H4 (cell line): Measurements from ENCODE around the gene ACP7. TPM values are rescaled to one million over a fixed set of nuclear protein-coding genes. Genes with fewer than 3 reads are reported as not detected.
"Not testable (repeated sequence)": the region's sequence is repeated elsewhere in the genome, so short reads cannot be mapped to it uniquely, and the experiment has no call there.

Source experiments
- DNase-seq: peaks from one replicate; pipeline ENCODE4 v3.0.0-alpha.2; 2015; ENCODE audit warnings: low spot score
- total RNA-seq: library from RNA; depleted of rRNA; stranded (reverse); fragments of >200 nt; shearing (Covaris generic); gene quantifications from 2 replicates; pipeline ENCODE4 v1.2.3, GENCODE V29; 2014; rRNA removed

ACP7 gene, protein sequence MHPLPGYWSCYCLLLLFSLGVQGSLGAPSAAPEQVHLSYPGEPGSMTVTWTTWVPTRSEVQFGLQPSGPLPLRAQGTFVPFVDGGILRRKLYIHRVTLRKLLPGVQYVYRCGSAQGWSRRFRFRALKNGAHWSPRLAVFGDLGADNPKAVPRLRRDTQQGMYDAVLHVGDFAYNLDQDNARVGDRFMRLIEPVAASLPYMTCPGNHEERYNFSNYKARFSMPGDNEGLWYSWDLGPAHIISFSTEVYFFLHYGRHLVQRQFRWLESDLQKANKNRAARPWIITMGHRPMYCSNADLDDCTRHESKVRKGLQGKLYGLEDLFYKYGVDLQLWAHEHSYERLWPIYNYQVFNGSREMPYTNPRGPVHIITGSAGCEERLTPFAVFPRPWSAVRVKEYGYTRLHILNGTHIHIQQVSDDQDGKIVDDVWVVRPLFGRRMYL
- total RNA-seq: not detected in 2 replicates

DNA sequence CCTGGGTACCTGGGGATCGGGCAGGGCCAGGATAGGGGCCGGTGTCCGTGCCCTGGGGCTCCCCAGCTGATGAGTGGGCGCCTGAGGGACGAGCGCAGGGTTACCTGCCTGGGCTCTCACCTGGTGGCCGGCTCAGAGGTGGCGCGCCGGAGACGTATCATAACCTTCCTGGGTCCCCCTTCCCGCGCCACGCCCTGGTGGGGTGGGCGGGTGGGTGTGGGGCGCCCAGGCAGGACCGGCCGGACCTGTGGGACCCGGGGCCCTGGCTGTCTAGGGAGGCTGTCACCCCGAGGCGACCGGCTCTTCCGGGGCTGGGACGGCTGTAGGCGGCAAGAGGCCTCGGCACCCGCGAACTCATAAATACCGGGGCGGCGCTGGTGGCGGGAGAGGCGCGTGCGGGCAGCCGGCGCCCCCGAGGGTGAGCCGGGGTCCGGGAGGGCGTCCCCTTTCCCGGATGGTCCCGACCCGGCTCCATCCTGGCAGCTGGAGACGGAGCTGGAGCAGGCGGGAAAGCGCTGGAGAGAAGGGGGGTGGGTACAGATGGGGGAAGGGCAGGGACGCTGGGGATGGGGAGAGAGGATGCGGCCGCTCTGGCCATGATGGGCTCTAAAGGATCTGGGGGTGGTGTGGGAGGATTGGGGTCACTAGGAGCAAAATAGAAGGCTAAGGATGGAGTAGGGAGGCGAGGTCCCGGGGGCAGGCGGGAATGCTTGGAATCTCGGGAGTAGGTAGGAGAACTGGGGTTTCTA lies at the start of gene ACP7:
Gene ACP7 (plus strand): TSS at position 386 of the 749 bp plus-strand sequence. CDS start 902 bp downstream, outside the sequence.
- DNase-seq: peak; percentile 7

DNA sequence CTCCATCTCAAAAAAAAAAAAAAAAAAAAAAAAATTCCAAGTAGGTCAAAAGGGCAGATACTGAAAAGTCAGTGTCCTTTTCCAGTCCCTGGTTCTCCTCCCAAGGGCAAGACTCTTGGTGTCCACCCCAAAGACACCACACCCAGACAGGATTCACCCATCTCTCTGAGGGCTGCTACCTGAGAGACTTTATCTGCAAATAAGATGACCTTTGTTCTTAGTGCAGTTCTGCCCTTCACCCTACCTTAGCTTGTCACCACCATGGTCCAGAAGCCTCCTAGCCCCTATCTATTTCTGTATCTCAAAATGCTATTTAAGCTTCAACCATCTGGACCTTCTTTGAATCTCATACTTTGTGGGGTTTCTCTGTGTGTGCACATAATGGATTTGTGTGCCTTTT lies 47.6 kb upstream of the ACP7 start:
- DNase-seq: no peak

DNA sequence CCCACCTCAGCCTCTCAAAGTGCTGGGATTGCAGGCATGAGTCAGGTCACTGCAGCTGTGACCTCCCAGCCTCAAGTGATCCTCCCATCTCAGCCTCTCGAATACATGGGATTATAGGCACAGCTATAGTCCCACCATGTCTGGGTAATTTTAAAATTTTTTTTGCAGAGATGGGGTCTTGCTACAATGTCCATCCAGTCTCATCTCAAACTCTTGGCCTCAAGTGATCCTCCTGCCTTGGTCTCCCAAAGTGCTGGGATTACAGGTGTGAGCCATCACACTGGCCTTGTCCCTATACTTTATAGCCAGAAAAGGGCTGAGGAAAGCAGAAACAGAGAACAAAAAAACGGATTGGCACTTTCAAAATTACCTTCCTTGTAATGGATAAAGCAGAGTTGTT lies 47.0 kb upstream of the ACP7 start:
- no peak for DNase-seq

DNA sequence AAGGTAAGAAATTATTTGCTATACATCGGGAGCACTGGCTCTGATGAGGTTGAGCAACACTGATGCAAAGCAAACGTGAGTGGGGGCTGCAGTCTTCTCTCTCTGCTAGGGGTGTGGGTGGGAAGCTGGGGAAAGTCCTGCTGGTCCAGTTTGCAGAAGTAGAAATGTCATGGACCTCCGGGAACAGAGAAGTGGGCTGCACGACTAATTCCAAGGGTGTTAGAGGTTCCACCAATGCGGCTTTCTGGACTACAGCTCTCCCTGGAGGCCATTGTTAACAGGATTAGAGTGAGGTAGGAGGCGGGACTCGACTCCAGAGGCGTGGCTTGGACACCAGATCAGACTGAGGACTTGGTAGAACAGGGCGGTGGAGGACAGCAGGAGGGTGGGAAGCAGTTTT lies 46.1 kb upstream of the ACP7 start:
- peak; percentile 68 for DNase-seq

DNA sequence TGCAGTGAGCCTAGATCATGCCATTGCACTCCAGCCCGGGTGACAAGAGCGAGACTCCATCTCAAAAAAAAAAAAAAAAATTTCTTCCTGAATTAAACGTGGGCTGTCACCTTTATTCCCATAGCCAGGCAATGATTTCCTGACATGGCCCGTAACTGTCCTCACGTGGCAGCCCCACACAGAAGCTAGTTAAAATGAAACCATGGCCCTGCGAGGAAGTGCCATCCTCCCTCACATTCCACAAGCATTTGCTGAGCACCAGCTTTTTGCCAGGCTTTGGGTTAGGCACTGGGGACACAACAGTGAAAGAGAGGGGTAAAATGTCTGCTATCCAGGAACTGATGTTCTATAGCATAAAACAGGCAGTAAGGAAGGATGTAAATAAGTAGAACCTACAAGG lies 38.7 kb upstream of the ACP7 start:
- DNase-seq: no peak

DNA sequence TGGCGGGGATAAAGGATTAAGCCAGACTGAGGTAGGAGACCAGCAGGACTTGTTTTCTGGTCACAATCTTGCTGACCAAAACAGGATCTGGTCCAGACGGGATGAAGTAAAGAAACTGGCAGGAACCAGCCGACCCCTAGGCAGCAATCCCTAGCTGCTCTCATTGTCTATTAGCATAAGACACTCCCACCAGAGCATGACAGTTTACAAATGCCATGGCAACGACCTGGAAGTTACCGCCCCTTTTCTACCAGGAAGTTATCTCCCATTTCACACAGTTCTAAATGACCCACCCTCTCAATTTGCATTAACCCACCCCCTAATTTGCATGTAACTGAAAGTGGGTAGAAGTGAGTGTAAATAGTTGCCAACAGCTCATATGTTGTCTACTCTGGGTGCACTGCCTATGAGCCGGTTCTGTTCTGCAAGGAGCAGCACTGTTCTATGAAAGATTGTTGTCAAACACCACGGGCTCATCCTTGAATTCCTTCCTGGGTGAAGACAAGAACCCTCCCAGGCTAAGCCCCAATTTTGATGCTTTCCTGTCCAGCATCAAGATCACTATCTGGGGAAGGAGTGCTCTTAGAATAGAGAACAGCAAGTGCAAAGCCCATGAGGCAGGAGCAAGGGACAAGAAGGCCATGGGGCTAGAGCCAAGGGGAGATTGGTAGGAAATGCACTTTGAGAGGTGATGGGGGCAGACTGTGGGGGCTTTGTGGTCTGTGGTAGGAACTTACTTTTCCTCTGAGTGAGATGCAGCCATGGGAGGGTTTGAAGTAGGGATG lies 37.9 kb upstream of the ACP7 start:
- DNase-seq: no peak

DNA sequence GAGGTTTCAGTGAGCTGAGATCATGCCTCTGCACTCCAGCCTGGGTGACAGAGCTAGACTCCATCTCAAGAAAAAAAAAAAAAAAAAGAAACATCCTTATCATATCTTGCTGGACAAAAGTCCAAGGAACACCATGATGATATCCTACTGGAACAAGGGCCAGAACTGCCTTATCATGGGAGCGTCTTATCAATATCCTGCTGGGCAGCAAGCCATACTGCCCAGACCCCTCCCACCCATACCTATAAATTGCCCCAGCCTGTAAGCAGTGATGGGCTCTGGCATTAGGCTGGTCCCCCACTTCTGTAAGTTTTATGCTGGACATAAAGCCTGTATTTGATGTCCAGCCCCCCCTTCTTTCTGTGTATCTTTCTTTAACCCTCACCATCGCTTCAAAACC lies 37.1 kb upstream of the ACP7 start:
- DNase-seq: no peak

DNA sequence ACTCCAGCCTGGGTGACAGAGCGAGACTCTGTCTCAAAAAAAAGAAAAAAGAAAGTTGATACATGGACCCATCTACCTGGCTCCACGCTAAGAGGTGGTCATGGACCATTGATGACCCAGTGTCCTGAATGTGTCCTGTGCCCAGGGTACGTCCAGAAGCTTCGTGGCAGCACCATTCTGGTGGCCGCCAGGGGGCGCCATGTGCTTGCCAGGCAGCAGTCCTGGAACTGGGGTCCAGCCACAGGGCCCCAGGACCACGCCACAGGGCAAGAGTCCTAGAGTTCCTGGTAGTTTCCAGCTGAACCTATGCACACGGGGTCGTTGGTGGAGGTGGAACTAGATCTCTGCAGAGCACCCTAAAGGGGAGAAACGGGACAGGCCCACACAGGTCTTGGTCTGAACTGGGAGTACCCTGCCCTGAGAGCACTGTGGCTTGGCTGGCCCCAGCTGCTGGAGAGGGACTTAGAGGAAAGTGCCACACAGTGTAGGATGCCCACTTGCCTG lies 31.9 kb upstream of the ACP7 start:
- DNase-seq: peak; percentile 73

DNA sequence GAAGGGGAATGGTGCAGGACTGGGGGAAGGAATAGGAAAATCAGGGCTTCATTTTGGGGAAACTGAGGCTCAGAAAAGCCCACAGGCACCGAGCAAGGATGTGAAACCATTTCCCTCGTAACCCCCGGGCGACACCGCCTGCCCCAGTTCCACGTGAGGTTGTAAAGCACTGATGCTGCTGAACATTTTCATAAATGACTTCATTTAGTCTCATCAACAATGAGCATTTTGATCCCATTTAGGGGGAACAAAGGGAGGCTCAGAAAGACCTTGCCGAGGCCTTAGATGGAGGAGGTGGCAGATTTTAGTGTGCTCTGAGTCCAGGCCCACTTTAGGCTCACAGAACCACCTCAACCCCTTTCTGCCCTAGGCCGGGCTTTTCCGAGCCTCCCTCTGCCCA lies 31.3 kb upstream of the ACP7 start:
- no peak for DNase-seq

DNA sequence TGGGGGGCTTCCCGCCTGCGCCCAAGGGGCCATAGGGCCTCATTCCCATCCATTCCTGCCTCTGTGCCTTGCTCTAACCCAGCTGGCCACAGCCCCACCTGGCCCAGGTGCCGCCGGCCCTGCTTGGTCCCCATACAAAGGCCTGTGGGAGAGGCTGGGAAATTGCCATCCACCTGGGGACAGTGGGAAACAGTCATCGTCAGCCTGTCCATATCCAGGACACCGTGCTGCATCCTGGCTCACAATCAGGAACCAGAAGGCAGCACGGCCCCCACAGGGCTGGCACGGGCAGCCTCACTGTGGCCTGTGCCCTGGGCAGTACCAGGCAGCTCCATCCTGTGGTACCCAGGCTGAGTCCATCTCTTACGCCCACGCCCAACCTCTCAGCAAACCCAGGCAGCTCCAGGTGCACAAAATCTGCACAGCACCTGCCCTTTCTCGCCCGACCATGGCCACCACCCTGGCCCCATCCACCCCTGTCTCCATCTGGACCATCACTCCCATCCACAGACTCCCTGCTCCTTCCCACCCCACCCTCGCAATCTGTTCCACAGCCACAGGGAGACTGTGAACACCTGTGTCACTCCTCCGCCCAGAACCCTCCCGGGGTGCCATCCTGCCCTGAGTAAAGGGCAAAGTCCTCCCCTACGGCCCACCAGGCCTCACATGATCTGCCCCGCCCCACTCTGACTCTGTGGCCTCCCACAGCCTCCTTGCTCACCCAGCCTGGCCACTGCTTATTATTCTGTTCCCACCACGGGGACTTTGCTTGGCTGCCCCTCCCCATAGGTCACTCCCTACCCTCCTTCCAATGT lies 30.7 kb upstream of the ACP7 start:
- no peak for DNase-seq

DNA sequence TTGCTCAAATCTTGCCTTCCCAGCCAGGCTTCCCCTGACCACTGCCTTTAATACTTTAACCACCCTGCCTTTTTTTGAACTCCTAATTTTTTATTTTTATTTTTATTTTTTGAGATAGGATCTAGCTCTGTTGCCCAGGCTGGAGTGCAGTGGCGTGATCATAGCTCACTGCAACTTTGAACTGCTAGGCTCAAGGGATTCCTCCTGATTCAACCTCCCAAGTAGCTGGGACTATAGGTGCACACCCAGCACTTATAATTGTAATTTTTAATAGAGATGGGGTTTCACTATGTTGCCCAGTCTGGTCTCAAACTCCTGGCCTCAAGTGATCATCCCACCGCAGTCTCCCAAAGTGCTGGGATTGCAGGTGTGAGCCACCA lies 30.1 kb upstream of the ACP7 start:
- DNase-seq: no peak

DNA sequence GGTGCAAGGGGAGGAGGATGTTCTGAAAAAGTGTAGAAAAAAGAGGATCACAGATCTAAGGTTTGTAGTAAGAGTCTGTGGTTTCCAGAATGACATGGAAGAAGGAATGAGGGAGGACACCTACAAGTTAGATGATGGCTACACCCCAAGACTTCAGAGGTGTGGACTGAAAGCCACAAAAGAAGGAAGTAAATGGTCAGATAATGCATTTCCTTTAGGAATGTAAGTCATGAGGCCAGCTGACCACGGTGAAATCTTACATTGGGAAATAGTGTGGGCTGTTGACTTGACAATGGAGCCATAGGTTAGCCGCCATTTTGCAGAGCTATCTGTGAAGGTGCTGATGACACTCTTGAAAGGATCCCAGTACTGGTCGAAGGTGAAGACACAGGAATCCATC lies 26.6 kb upstream of the ACP7 start:
- no peak for DNase-seq

DNA sequence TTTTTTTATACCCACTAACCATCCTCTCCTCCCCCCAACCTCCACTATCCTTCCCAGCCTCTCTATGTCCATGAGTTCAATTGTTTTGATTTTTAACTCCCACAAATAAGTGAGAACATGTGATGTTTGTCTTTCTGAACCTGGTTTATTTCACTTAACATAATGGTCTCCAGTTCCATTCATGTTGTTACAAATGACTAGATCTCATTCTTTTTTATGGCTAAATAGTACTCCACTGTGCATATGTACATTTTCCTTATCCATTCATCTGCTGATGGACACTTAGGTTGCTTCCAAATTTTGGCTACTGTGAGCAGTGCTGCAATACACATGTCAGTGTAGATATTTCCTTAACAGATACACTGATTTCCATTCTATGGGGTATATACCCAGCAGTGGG lies 24.9 kb upstream of the ACP7 start:
- no peak for DNase-seq

DNA sequence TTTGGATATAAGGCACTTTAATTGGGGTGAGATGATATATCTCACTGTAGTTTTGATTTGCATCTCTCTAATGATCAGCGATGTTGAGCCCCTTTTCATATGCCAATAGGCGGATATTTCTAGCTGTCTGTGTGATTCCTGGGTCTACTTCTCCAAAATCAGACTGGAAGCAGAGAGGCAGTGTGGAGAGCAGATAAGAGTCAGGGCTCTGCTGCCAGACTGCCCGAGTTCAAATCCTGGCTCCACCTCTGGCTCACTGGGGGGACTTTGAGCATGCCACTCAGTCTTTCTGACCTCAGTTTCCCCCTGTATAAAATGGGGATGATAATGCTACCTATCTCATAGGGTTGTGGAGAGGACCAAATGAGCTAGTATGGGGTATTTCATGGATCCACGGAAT lies 24.0 kb upstream of the ACP7 start:
- DNase-seq: no peak

DNA sequence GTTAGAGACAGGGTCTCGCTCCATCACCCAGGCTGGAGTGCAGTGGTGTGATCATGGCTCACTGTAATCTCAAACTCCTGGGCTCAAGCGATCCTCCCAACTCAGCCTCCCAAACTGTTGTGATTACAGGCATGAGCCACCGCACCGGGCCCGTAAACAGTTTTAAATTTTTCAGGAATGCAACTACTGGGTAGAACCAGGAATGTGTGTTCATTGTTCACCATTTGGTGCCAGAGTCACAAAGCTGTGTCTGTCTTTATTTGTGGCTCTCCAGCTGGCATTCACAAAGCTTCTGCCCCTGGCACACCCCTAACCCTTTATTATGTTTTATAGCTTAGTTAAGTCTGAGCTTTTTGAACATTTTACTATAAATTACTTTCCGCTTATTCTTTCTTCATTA lies 19.8 kb upstream of the ACP7 start:
- no peak for DNase-seq

DNA sequence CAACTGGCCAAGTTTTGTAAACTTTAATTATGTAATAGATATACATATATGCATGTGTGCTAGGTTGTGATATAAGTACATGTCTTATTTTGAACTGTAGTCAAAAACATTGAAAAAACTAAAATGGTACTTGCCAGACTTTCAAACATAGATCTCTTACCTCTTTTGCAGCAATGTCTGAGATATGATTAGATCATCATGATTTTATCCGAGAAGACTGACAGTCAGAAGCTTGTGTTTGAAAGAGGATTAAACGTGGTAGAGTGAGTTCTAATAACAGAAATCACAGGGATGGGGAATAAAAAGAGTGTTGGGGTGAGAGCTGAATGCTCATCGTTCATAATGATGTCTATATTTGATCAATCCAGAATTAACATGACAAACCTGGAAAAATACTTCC lies 18.2 kb upstream of the ACP7 start:
- no peak for DNase-seq

DNA sequence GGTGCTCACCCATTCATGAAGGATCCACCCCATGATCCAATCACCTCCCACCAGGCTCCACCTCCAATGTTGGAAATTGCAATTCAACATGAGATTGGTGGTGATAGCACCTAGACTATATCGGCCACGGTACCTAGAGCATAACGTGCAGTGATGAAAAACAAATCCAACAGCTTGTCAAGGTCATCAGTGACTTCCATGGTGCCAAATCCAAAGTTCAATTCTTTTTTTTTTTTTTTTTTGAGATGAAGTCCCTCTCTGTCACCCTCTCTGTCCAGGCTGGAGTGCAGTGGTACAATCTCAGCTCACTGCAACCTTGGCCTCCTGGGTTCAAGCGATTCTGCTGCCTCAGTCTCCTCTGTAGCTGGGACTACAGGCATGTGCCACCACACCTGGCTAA lies 17.1 kb upstream of the ACP7 start:
- no peak for DNase-seq

DNA sequence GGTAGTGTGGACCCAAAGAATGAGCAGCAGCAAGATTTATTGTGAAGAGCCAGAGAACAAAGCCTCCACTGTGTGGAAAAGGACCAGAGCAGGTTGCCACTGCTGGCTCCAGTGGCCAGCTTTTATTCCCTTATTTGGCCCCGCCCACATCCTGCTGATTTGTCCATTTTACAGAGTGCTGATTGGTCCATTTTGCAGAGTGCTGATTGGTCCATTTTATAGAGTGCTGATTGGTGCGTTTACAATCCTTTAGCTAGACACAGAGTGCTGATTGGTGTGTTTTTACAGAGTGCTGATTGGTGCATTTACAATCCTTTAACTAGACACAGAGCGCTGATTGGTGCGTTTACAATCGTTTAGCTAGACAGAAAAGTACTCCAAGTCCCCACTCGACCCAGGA lies 15.9 kb upstream of the ACP7 start:
- DNase-seq: not testable (repeated sequence)

DNA sequence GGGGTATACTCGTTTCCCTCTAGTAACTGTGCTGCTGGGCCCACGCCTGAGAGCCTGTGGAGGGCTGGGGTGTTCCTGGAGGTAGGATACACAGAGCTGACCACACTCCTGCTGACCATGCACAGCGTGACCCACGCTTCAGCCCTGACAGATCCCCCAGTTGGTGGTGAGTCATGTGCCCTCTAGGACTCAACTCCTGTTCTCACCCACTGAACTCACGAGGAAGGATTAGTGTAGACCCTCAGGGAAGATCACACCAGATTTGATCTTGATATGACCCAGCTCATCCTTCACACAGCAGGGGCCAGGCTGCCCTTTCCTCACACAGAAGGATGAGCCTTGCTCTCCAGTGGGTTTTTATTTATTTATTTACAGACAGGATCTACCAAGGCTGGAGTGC lies 13.3 kb upstream of the ACP7 start:
- DNase-seq: no peak

DNA sequence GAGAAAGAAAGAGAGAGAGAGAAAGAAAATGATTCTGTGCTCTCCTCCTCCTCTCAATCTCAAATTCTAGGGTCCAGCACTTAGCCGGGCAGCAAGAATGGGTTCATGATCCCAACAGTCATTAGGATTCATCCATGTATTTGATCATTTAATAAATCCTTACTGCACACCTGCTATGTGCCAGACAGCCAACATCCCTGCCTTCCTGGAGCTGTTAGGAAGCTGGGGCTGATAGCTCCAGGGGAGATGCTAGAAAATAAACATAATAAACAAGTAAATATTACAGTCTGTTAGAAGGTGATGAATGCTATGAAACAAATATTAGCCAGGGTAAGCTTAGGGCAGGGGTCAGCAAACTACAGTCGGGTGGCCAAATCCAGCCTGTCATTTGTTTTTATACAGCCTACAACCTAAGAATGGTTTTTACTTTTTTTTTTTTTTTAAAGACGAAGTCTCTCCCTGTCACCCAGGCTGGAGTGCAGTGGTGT lies 9.9 kb upstream of the ACP7 start:
- DNase-seq: no peak

DNA sequence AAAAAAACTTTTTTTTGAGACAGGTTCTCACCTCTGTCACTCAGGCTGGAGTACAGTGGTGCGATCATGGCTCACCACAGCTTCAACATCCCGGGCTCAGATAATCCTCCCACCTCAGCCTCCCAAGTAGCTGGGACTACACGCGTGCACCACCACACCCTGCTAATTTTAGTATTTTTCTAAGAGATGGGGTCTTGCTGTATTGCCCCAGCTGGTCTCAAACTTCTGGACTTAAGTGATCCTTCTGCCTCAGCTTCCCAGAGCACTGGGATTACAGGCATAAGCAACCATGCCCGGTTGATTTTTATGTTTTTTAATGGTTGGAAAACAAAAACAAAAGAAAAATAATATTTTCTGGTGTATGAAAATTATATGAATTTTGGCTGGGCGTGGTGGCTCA lies 9.2 kb upstream of the ACP7 start:
- no peak for DNase-seq
